ENCODE measurements around the gene ASIC4. TPM values are rescaled to one million over a fixed set of nuclear protein-coding genes. Genes with fewer than 3 reads are reported as not detected.
A peak's percentile ranks its signal among the peaks of the same experiment; 100 is the strongest.

ASIC4 gene
- total and polyA plus RNA-seq, 2 of the 8 experiments (the other 6 are each of a cell fraction or from before 2014, with no cell fraction given) = 0.12 to 0.22 TPM

DNA sequence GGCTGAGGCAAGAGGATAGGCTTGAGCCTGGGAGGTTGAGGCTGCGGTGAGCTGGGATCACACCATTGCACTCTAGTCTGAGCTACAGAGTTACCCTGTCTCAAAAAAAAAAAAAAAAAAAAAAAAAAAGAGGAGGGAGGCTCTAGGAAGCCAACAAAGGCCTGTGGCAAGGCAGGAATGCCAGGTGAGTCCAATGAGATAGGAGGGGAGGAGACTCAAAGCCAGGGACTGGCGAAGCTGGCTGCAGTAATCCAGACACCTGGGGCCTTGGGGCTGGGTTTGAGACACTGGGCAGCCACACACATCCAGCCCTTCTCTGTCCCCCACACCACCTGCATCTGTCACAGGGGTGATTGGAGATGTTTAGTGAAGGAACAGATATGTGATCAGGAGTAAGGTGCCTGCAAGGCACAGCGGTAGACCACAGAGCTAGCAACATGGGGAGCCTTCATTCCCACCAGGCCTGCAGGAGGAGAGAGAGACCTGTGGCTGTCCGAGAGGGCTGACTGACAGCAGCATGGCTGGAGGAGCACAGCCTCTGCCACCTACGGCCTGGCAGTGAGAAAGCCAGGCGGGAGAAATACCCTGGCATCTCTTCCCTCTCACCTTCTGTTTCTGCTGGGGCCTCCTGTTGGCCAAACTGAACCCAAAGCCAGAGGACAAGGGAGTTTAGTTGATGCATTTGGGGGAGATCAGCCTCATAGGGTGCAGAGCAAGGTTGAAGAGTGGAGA, 19.8 kb downstream of the ASIC4 start:
- no peaks in the 10 kb centered on the region for H3K9me3 ChIP-seq (ENCODE audit: insufficient read depth in 2 of 2, low read depth in 1 of 2, low read length in 1 of 2)
- no peak overlapping the region for H2BK12ac ChIP-seq (ENCODE audit: low read depth, low read length)
- H3K36me3 ChIP-seq (ENCODE audit: control insufficient read depth in 2 of 4, insufficient read depth in 4 of 4, low read length in 3 of 4) = peaks cover 0 to 2% (median under 1%) of the 10 kb centered on the region in 4 experiments; a peak in 2 of 8 replicates
- H3K23me2 ChIP-seq (ENCODE audit: low read depth, low read length) = peaks cover 3% of the 10 kb centered on the region; the same call in 1 of the 2 replicates
- no peak overlapping the region for H2BK5ac ChIP-seq (ENCODE audit: low read depth, low read length)
- WGBS, 2 experiments (ENCODE audit: extremely low coverage in 1 of 2, insufficient coverage in 1 of 2, insufficient read length in 1 of 2, insufficient replicate concordance in 2 of 2, low coverage in 1 of 2, low lambda C conversion rate in 2 of 2, missing lambda C conversion rate in 1 of 2) = 84% methylated on average over 6 of the region's 6 CpGs; no CpG with 5 or more reads in 1 of the 2 experiments
- no peak overlapping the region for H3K56ac ChIP-seq (replicated peaks; ENCODE audit: insufficient read length, low read depth, low read length)
- no peak overlapping the region for H4K5ac ChIP-seq (ENCODE audit: insufficient read length, low read depth, low read length)
- FAIRE-seq (no peak), DNase-seq (ENCODE audit: low read depth in 1 of 2, low spot score in 2 of 2) (no peak)
- no peak overlapping the region for H3K18ac ChIP-seq (ENCODE audit: extremely low read depth, low read length)
- no peak overlapping the region for H3K27ac ChIP-seq (ENCODE audit: low read depth, low read length)
- no peak for TF ChIP-seq CREB1 (IDR thresholded peaks at IDR 0.05)
- TF ChIP-seq YY1 (IDR thresholded peaks at IDR 0.05; ENCODE audit: low read depth, low read length) = no peak
- no peak for TF ChIP-seq USF2 (IDR thresholded peaks at IDR 0.05; ENCODE audit: low read length)
- TF ChIP-seq GTF2F1 (IDR thresholded peaks at IDR 0.05; ENCODE audit: borderline replicate concordance, low read depth, low read length) = no peak
- no peak for TF ChIP-seq CHD2 (IDR thresholded peaks at IDR 0.05; ENCODE audit: low read length)
- no peak for TF ChIP-seq SAP30 (IDR thresholded peaks at IDR 0.05; ENCODE audit: insufficient read depth, insufficient replicate concordance, low read length)
- TF ChIP-seq POLR2AphosphoS5 (IDR thresholded peaks at IDR 0.05; ENCODE audit: low read depth, low read length) = no peak
- TF ChIP-seq SRF (IDR thresholded peaks at IDR 0.05; ENCODE audit: low read depth, low read length) = no peak
- TF ChIP-seq NANOG (IDR thresholded peaks at IDR 0.05; ENCODE audit: insufficient read depth, low read depth, low read length, poor library complexity, severe bottlenecking) = no peak
- no peak for TF ChIP-seq EGR1 (IDR thresholded peaks at IDR 0.05; ENCODE audit: borderline replicate concordance, low read depth, low read length)
- TF ChIP-seq SP4 (IDR thresholded peaks at IDR 0.05; ENCODE audit: low read length) = no peak
- H3K9ac ChIP-seq (replicated peaks in 1 of 4; ENCODE audit: extremely low read depth in 1 of 4, low read depth in 3 of 4, low read length in 3 of 4) = peak overlapping the region in 1 of 4 experiments; percentile 4; a peak in 1 of 7 replicates
- H4K8ac ChIP-seq (ENCODE audit: extremely low read depth, insufficient read depth, low read length) = no peak overlapping the region
- H3K4me2 ChIP-seq (ENCODE audit: insufficient read depth in 1 of 2, low read depth in 2 of 2, low read length in 2 of 2) = no peak overlapping the region
- no peak overlapping the region for H2BK120ac ChIP-seq (replicated peaks; ENCODE audit: low read depth, low read length)
- H2AFZ ChIP-seq (ENCODE audit: low read length) = 0 out of 2 replicates have a peak overlapping the region, but pooled peaks have one; percentile 57
- no peak overlapping the region for H3K23ac ChIP-seq (ENCODE audit: insufficient read length)
- no peak overlapping the region for H3K4ac ChIP-seq (replicated peaks; ENCODE audit: insufficient read length, low read depth, low read length)
- peaks cover 0 to 23% (median 16%) of the 10 kb centered on the region in 4 experiments; a peak in 6 of 7 replicates for H3K4me1 ChIP-seq (replicated peaks in 1 of 4; ENCODE audit: control insufficient read depth in 3 of 4, insufficient read depth in 4 of 4, low read length in 3 of 4)
- peaks cover 0 to 10% (median 6%) of the 10 kb centered on the region in 4 experiments; a peak in 6 of 7 replicates for H3K27me3 ChIP-seq (replicated peaks in 1 of 4; ENCODE audit: control insufficient read depth in 3 of 4, extremely low read depth in 1 of 4, insufficient read depth in 3 of 4, low read length in 3 of 4)
- H4K91ac ChIP-seq (replicated peaks; ENCODE audit: insufficient read length, low read length) = peak overlapping the region; percentile 58
- no peaks in the 10 kb centered on the region for H3K79me2 ChIP-seq (ENCODE audit: control insufficient read depth in 1 of 2, insufficient read depth in 2 of 2, low read length in 2 of 2)
- H3K4me3 ChIP-seq (ENCODE audit: extremely low read depth in 1 of 4, insufficient read depth in 2 of 4, low read depth in 3 of 4, low read length in 4 of 4) = no peak overlapping the region
- POLR2A ChIA-PET (ENCODE audit: partially characterized antibody) = interaction anchor here (0.8 to 1.4 kb wide), 9 partner anchors 36 to 110 kb away, joined by 3 to 6 read pairs (median 3); partner anchors contain the start of genes INHA and OBSL1
- no peak overlapping the region for H3K14ac ChIP-seq (ENCODE audit: insufficient read length)
- peak overlapping the region; percentile 81; the same call in 1 of the 2 replicates for H2BK15ac ChIP-seq (ENCODE audit: low read length)
- no peaks in the 10 kb centered on the region for H4K20me1 ChIP-seq (replicated peaks in 1 of 2; ENCODE audit: control insufficient read depth in 1 of 2, insufficient read depth in 2 of 2, low read length in 2 of 2)
- CTCF ChIA-PET (ENCODE audit: partially characterized antibody) = interaction anchor here (0.8 to 113.1 kb wide), 9 partner anchors 8 to 128 kb away, joined by 3 to 7248 read pairs (median 293); partner anchors contain the start of genes ASIC4, DES, GMPPA and SPEG
- H2BK20ac ChIP-seq (ENCODE audit: low read length) = no peak overlapping the region
- no peak overlapping the region for H2AK5ac ChIP-seq (ENCODE audit: low read depth, low read length)
- no peaks in the 10 kb centered on the region for H3K79me1 ChIP-seq (ENCODE audit: low read depth, low read length)
